ENCODE measurements around the gene WDR53.
"Not testable (repeated sequence)": the region's sequence is repeated elsewhere in the genome, so short reads cannot be mapped to it uniquely, and the experiment has no call there.

The WDR53 gene

DNA sequence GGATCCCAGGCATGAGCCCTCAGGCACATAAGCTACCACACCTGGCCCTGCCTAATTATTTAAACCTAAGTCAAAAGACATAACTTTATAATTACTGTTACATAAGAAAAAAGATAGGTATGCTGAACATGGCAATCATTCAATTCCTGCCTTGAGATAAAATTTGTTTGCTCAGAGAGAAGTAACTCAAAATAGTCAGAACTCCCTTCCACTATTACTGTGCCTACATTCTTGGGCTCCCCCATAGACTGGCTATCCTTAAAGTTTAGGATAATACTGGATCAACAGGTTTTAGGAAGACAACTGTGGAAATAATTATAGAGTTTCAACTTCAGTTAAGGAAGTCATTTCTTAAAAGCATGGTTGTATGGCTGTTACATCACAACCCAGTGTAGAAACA, 9.9 kb downstream of the WDR53 start:
- DNase-seq (ENCODE audit: low read depth), result no peak

GRCh38 chr3:196557236-196557635, 11.1 kb downstream of the WDR53 start:
- no peak for DNase-seq (ENCODE audit: low read depth)

DNA sequence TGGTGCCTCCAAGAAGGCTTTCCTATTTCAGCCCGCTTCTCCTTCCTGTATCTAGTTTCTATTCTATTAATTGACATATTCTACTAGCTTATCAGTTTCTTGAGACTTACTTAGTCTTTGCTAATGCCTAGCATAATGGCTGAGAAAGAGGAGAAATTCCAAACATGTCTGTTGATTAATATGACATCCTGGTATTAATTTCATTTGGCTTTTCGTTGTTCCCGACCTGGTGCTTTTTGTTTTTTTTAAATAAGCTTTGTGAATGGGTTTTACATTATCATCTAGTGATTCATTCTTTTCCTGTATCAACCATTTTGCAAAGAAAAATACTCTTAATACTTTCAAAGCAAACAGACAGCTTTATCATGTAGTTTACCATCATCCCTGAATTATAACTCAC, 13.1 kb downstream of the WDR53 start:
- DNase-seq (ENCODE audit: low read depth), result no peak

DNA sequence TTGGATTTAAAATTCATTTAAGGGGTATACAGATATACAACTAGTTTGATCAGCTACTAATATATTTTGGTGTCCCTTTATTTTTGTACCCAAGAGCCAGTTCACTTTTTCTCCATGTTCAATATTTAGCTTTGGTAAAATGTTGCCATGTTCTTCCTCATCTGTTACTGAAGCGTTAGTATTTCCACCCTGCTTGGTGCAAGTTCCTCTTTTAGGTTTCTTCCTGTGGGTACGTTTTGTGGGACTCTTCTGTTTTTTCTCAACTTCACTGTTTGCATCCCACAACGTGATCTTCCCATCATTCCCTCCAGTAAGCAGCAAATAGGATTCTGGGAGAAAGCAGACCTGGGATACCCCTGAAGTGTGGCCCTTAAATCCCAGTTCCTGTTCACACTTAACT, 14.1 kb downstream of the WDR53 start:
- no peak for DNase-seq (ENCODE audit: low read depth)

DNA sequence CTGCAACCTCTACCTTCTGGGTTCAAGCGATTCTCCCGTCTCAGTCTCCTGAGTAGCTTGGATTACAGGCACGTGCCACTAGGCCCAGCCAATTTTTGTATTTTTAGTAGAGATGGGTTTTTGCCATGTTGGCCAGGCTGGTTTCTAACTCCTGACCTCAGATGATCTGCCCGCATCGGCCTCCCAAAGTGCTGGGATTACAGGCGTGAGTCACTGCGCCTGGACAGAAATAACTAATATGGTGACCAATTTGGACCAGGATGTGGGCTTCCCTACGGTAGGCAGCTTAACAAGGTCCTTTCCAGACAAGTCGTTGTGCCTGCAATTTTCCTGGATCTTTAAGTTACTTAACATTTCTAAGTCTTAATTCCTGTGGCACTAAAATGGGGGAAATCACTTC, 14.8 kb downstream of the WDR53 start:
- no peak for DNase-seq (ENCODE audit: low read depth)

GRCh38 chr3:196552253-196552652, 16.1 kb downstream of the WDR53 start:
- no peak for DNase-seq (ENCODE audit: low read depth)

- not testable (repeated sequence) for DNase-seq (ENCODE audit: low read depth)
These were observed 18.2 kb downstream of the WDR53 start for GRCh38 chr3:196550172-196550571.

DNA sequence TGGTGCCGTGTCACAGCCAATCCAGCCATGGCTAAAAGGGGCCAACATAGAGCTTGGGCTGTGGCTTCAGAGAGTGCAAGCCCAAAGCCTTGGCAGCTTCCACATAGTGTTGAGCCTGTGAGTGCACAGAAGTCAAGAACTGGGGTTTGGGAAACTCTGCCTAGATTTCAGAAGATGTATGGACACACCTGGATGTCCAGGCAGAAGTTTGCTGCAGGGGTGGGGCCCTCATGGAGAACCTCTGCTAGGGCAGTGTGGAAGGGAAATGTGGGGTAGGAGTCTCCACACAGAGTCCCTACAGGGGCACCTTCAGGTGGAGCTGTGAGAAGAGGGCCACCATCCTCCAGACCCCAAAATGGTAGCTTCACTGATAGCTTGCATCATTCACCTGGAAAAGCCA, 19.0 kb downstream of the WDR53 start:
- not testable (repeated sequence) for DNase-seq (ENCODE audit: low read depth)

- DNase-seq (ENCODE audit: low read depth), result no peak
These were observed 21.3 kb downstream of the WDR53 start for GRCh38 chr3:196547067-196547466.

GRCh38 chr3:196546537-196546936, 21.8 kb downstream of the WDR53 start:
- DNase-seq (ENCODE audit: low read depth), result no peak

DNA sequence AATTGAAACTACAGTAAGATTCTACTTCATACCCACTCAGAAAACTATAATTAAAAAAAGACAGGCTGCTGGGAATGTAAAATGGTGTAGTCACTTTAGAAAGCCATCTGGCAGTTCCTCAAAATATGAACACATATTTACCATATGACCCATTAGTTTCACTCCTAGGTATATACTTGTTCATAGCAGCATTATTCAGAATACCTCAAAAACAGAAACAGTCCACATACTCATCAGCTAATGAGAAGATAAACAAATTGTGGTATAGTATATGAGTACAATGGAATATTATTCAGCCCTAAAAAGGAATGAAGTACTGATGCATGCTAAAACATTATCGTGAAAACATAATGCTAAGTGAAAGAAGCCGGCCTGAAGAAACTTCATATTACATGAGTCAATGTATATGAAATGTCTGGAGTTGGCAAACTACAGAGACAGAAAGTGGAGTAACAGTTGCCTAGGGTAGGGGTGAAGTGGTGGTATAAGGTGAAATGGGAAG, 23.8 kb downstream of the WDR53 start:
- DNase-seq (ENCODE audit: low read depth), result no peak

- DNase-seq (ENCODE audit: low read depth), result no peak
These were observed 26.5 kb downstream of the WDR53 start for GRCh38 chr3:196541684-196542445.

DNA sequence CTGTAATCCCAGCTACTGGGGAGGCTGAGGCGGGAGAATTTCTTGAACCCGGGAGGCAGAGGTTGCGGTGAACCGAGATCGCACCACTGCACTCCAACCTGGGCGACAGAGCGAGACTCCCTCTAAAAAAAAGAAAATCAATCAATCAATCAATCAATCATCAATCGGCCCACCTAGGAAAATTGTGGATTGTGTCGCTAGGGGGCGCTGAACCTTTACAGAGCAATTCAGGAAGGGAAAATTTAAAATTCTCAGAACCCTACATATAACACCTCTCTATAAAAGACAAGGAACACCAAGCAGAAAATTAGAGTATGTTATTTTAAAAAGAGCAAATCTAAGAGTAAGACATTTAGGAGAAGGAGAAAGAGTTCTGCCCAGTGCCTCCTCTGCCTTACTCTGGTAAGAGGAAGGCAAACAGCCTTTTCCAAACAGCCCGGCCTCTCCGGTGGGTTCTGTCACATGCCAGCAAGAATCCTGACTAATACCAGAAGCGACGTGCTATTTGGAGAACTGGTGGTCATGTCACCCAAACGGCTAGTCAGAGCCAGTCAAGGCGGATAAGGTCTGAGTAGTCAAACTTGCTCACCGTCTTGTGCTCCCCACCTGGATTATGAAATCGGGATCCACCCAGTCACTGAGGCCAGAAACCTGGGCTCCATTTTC, 30.9 kb downstream of the WDR53 start:
- DNase-seq (ENCODE audit: low read depth), result no peak

GRCh38 chr3:196533260-196533681, 35.1 kb downstream of the WDR53 start:
- no peak for DNase-seq (ENCODE audit: low read depth)

- DNase-seq (ENCODE audit: low read depth), result no peak
These were observed 36.9 kb downstream of the WDR53 start for GRCh38 chr3:196531418-196531817.

DNA sequence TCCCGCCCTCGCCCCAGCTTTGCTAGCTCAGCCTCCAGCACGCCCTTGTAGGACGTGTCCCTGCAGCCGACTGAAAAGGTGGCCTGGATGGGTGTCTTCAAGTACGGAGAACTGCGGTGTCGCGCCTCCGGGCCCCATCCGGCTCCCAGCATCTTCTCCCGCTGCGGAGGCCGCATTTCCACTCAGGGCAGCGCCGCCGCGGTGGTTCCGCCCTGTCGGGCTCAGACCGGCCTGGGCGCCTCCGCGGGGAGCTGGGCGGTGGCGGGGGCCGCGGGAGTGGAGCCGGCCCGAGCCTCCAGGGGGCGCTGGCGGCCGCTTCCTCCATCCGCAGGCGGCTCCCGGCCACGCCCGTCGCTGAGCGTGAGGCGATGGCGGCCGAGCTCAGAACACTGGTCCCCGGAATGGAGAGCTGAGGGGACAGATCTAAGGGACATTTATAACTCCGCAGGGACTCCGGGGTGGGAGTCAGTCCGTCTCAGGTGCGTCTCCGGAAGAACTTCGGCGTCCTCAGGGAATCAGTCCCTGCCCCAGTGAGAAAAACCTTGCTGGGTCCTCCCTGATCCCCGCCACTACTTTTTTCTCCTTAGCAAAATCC, 39.6 kb downstream of the WDR53 start:
- no peak for DNase-seq (ENCODE audit: low read depth)

DNA sequence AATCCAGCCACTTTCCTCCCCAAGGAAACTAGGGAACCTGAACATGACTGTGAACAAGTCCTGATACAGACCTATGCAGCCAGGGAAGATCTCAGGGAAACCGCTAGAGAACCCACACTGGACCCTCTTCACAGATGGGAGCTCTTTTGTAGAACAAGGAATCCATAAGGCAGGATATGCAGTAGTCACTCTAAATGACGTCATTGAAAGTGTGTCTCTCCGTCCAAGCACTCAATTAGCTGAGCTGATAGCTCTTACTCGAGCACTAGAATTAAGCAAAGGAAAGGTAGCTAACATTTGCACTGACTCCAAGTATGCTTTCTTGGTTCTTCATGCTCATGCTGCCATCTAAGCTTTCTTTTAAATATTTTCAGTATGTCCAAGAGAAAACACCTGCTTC, 43.2 kb downstream of the WDR53 start:
- DNase-seq (ENCODE audit: low read depth), result no peak

- DNase-seq (ENCODE audit: low read depth), result no peak
These were observed 43.8 kb downstream of the WDR53 start for GRCh38 chr3:196524527-196524926.

GRCh38 chr3:196523841-196524240, 44.5 kb downstream of the WDR53 start:
- no peak for DNase-seq (ENCODE audit: low read depth)

DNA sequence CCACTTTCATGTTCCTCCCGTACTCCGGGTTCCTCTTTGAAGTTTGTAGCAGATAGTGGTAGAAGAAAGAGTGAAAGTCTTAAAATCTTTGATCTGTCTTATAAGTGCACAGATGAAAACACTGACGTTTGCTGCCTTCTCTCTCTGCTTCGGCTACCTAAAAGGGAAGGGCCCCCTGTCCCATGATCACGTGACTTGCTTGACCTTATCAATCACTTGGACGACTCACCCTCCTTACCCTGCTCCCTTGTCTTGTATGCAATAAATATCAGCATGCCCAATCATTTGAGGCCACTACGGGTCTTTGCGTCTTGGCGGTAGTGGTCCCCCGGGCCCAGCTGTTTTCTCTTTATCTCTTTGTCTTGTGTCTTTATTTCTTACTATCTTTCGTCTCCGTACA, 47.1 kb downstream of the WDR53 start:
- not testable (repeated sequence) for DNase-seq (ENCODE audit: low read depth)

DNA sequence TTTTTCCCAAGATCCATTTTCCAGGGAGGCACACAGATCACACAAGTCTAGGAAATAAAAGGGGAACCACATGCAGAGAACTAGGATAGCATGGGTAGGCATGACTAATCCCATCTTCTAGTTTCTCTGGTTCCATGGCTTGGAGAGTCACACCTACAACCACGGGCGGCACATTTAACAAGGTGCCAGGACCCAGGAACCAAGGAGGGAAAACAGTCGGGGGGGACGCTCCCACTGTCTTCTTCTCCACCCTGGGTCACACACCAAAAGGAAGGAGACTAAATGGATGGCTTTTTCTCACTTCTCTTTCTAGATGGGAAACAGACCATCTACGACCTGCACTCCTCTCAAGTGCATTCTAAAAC, 48.7 kb downstream of the WDR53 start:
- DNase-seq (ENCODE audit: low read depth), result no peak

DNA sequence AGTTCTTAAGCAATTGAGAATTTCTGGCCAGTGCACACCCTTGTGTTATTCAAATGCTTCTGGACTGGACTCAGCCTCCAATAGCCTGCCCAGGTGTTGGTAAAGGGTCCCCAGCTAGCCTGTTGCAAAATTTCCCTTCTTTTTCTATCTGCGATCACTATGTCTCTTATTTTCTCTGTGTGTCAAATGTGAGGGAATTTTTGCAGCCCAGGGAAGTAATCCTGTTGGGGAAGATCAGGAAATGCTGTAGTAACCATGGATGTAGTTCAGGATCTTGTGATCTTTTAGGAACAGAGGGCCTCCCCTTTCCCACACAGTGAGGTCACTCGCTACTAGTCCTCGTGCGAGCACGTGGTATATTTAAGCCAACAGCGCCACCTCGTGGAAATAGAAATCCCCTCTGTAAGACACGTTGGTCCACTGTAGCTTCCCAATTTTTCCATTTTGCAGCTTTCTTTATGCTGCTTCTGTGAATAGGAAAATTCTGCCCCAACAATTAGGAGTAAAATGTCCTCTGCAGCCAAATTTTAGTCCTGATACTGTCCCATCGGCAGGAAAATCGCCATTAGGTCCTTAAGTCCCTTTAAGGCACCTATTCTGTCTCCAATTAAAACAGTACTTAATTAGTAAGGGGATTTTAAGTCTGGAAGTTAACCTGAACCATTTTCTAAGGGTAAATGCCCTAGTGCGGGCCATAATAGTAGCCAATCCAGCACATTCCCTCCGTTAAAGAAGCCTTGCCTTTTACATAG, 49.2 kb downstream of the WDR53 start:
- no peak for DNase-seq (ENCODE audit: low read depth)

DNA sequence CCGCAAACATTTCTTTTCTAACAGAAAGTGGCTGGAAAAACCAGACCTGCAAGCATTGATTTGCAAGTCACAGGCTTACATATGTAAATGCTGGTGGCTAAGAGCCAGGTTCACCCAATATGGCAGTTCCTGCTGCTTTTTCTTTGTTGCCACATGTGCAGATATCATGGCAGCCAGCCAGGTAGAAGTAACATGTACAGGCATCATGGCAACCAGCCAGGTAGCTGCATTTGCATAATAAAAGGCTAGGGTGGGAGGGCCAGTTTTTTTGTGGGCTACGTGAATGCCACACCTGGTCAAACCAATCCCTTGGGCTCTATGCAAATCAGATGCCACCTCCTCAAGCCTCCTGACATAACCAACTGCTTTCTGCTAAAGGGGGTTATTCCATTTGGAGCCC, 50.4 kb downstream of the WDR53 start:
- DNase-seq (ENCODE audit: low read depth), result no peak
